Measurements from ENCODE around the gene SYCE3.

DNA sequence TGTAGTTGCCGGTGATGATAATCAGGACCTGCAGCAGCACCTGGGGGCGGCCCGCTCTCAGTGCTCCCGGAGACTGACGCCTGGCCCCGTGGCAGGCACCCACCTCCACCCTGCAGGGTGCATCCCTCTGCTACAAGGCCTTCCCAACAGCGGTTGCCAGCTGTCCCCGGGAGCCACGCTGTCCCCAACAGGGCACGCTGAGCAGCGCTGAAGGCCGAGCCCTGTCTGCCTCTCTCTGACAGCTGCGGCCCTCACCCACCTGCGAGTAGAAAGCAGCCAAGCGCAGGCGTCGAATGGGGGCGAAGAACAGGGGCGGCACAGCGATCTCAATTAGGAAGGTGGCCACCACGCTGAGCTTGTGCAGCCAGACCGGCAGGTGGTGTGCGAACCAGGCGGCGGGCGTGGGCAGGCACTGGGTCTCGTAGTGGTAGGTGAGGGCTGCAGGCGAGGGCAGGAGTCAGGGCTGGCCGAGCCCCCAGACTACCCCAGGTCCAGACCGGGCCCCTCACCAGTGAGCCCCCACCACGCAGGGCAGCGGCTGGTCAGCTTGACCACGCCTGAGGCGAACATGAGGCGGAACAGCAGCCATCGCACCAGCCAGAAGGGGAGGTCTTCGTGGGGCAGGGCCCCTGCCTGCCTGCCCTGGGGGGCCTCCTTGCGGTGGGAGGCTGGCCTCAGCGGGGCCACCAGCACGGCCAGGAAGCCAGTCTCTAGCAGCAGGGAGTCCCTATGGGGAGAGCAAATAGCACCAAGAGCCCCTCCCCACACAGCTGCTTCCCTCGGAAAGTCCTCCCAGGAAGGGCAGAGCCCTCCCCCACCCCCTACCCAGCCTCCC is 56.7 kb downstream of the SYCE3 start:
- TF ChIP-seq, protein P1, sequence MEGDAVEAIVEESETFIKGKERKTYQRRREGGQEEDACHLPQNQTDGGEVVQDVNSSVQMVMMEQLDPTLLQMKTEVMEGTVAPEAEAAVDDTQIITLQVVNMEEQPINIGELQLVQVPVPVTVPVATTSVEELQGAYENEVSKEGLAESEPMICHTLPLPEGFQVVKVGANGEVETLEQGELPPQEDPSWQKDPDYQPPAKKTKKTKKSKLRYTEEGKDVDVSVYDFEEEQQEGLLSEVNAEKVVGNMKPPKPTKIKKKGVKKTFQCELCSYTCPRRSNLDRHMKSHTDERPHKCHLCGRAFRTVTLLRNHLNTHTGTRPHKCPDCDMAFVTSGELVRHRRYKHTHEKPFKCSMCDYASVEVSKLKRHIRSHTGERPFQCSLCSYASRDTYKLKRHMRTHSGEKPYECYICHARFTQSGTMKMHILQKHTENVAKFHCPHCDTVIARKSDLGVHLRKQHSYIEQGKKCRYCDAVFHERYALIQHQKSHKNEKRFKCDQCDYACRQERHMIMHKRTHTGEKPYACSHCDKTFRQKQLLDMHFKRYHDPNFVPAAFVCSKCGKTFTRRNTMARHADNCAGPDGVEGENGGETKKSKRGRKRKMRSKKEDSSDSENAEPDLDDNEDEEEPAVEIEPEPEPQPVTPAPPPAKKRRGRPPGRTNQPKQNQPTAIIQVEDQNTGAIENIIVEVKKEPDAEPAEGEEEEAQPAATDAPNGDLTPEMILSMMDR (IDR thresholded peaks at IDR 0.05; ENCODE audit: low read depth, low read length), result no peak
- TF ChIP-seq EZH2phosphoT487 (IDR thresholded peaks at IDR 0.05; ENCODE audit: low read depth), result no peak

All from OCI-LY3 (cell line).